Endothelial cell (in vitro differentiated cells): ENCODE results near the gene ATRIP. TPM values are rescaled to one million over a fixed set of nuclear protein-coding genes. Genes with fewer than 3 reads are reported as not detected.
A peak's percentile ranks its signal among the peaks of the same experiment; 100 is the strongest.
"Not testable (repeated sequence)": the region's sequence is repeated elsewhere in the genome, so short reads cannot be mapped to it uniquely, and the experiment has no call there.

Source experiments
- DNase-seq: peaks from one replicate; pipeline ENCODE4 v3.0.0; 2021; ENCODE audit warnings: low spot score
- H3K27ac Mint-ChIP-seq: one replicate; pipeline ENCODE4 v1.8.0; 2021; ENCODE audit warnings: mixed read lengths, inconsistent platforms; ENCODE audit not compliant: unreplicated experiment
- H3K27me3 Mint-ChIP-seq: one replicate; pipeline ENCODE4 v1.8.0; 2021; ENCODE audit warnings: mild to moderate bottlenecking, moderate library complexity, mixed read lengths, inconsistent platforms; ENCODE audit not compliant: unreplicated experiment
- H3K36me3 Mint-ChIP-seq: one replicate; pipeline ENCODE4 v1.8.0; 2021; ENCODE audit warnings: mild to moderate bottlenecking, low read depth, mixed read lengths, inconsistent platforms; ENCODE audit not compliant: unreplicated experiment
- H3K4me1 Mint-ChIP-seq: one replicate; pipeline ENCODE4 v1.8.0; 2021; ENCODE audit warnings: mild to moderate bottlenecking, mixed read lengths, inconsistent platforms; ENCODE audit not compliant: unreplicated experiment
- H3K4me3 Mint-ChIP-seq: one replicate; pipeline ENCODE4 v1.8.0; 2021; ENCODE audit warnings: mild to moderate bottlenecking, mixed read lengths, inconsistent platforms; ENCODE audit not compliant: unreplicated experiment
- H3K9me3 Mint-ChIP-seq: one replicate; pipeline ENCODE4 v1.8.0; 2021; ENCODE audit warnings: mixed read lengths, inconsistent platforms; ENCODE audit not compliant: unreplicated experiment
- CTCF ChIP-seq: fragments of 200-600 bp; sonication (generic); IDR thresholded peaks from one replicate; pipeline ENCODE4 v1.5.0; 2021; ENCODE audit warnings: antibody characterized with exemption; ENCODE audit not compliant: unreplicated experiment
- total RNA-seq: library from RNA; stranded (reverse); fragmentation: NEBNext Ultra II Directional; extraction: Animal tissue kit (Norgen Biotek cat#: 25700); gene quantifications from one replicate; pipeline ENCODE4 v1.2.1, GENCODE V29; 2021; ENCODE audit not compliant: unreplicated experiment

ATRIP gene
- total RNA-seq, 1 donor from 2014 or later: 11.2 TPM

- Mint-ChIP-seq H3K4me1 (peaks cover 34% of the 10 kb centered on the region), H3K9me3 (no peaks in the 10 kb centered on the region), H3K4me3 (peak overlapping the region; percentile 76), H3K27ac (peak overlapping the region; percentile 84), H3K36me3 (peaks cover 38% of the 10 kb centered on the region), H3K27me3 (peaks cover 18% of the 10 kb centered on the region)
- DNase-seq: no peak
- no peak for TF ChIP-seq CTCF
Observed at GRCh38 chr3:48470286-48470685, 23.7 kb downstream of the ATRIP start.

DNA sequence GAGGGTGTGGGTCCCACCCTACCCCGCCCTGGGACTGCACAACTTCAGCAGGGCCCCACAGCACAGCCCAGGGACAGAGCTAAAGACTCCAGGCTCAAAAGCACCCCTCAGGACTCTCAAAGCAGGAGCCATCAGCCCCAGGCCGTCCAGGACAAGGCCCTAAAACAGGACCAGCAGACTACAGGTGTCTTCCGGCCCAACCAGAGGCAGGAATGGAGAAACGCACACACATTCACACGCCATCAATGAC, 26.1 kb downstream of the ATRIP start:
- DNase-seq: no peak
- peaks cover 38% of the 10 kb centered on the region for H3K36me3 Mint-ChIP-seq
- H3K4me1 Mint-ChIP-seq: peaks cover 19% of the 10 kb centered on the region
- H3K9me3 Mint-ChIP-seq: no peaks in the 10 kb centered on the region
- peak overlapping the region; percentile 99 for H3K4me3 Mint-ChIP-seq
- peak overlapping the region; percentile 100 for H3K27ac Mint-ChIP-seq
- TF ChIP-seq CTCF: no peak
- peaks cover 12% of the 10 kb centered on the region for H3K27me3 Mint-ChIP-seq

DNA sequence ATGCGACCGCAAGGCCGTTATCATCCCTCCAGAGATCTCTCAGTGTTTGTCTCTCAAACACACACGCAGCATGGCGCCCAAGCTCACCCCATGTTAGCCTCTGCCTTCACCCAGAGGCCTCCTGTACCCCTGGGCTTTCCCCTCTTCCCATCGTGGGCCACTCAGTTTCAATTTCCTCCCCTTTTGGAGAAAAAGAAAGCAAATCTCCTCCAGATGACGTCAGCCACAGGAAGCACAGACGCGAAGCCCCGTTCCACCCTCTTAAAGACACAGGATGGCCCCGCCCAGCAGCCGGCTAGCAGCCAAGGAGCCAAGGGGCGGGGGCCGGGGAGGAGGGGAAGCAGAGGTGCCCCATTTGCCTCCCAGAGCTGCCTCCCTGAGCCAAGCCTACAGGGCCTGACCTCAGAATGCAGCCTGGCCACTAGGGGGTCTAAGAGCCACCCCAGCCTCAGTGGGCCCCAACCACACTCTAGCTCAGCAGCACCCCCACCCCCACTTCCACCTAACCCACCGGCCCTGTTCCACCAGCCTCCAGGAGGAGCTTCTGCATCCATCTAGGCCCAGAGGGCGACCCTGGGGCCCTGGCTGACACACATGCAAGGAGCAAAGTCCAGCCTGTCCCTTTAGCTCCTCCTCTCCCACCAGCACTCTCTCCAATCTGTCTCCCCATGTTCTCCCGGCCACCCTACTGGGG, 26.5 kb downstream of the ATRIP start:
- H3K36me3 Mint-ChIP-seq: peaks cover 36% of the 10 kb centered on the region
- H3K4me1 Mint-ChIP-seq: peaks cover 14% of the 10 kb centered on the region
- H3K4me3 Mint-ChIP-seq: peak overlapping the region; percentile 99
- DNase-seq: peak; percentile 92
- H3K27ac Mint-ChIP-seq: peak overlapping the region; percentile 100
- H3K27me3 Mint-ChIP-seq: peaks cover 12% of the 10 kb centered on the region
- peak; percentile 46 for TF ChIP-seq CTCF
- H3K9me3 Mint-ChIP-seq: no peaks in the 10 kb centered on the region

GRCh38 chr3:48473617-48473952, 27.0 kb downstream of the ATRIP start:
- no peak for TF ChIP-seq CTCF
- peaks cover 12% of the 10 kb centered on the region for H3K27me3 Mint-ChIP-seq
- peaks cover 13% of the 10 kb centered on the region for H3K4me1 Mint-ChIP-seq
- peaks cover 34% of the 10 kb centered on the region for H3K36me3 Mint-ChIP-seq
- H3K4me3 Mint-ChIP-seq: peak overlapping the region; percentile 99
- no peaks in the 10 kb centered on the region for H3K9me3 Mint-ChIP-seq
- DNase-seq: no peak
- H3K27ac Mint-ChIP-seq: peak overlapping the region; percentile 100

DNA sequence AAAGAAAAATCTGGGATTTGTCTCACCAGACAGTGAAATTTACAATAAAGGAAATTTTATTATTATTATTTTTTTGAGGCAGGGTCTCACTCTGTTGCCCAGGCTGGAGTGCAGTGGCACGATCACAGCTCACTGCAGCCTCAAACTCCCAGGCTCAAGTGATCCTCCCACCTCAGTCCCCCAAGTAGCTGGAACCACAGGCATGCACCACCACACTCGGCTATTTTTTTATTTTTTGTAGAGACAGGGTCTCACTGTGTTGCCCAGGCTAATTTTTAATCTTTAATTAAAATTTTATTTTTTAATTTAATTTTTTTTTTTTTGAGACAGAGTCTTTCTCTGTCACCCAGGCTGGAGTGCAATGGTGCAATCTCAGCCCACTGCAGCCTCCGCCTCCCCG, 27.5 kb downstream of the ATRIP start:
- not testable (repeated sequence) for DNase-seq, H3K9me3 Mint-ChIP-seq, H3K27ac Mint-ChIP-seq
- H3K36me3 Mint-ChIP-seq: peaks cover 31% of the 10 kb centered on the region
- peaks cover 13% of the 10 kb centered on the region for H3K4me1 Mint-ChIP-seq
- H3K27me3 Mint-ChIP-seq: peaks cover 13% of the 10 kb centered on the region
- H3K4me3 Mint-ChIP-seq: peak overlapping the region; percentile 99
